Cardiac muscle cell (in vitro differentiated cells and primary cell): Measurements from ENCODE around the gene RGS7. TPM values are rescaled to one million over a fixed set of nuclear protein-coding genes. Genes with fewer than 3 reads are reported as not detected.
"Not testable (repeated sequence)": the region's sequence is repeated elsewhere in the genome, so short reads cannot be mapped to it uniquely, and the experiment has no call there.

ENCODE experiments used
- DNase-seq, 2 donors: peaks; one replicate each; pipeline versions ENCODE4 v3.0.0 to v3.0.0-alpha.2; 2010 to 2017; ENCODE audit warnings: low read depth in 1 of 2, low spot score in 1 of 2
- H3K27ac ChIP-seq: fragments of 200-600 bp; sonication (generic); 2 replicates; pipeline ENCODE4 v1.5.1; 2016
- H3K27me3 ChIP-seq: fragments of 200-600 bp; sonication (generic); 2 replicates; pipeline ENCODE4 v1.6.0; 2016; ENCODE audit warnings: control low read depth
- H3K36me3 ChIP-seq: fragments of 200-600 bp; sonication (generic); 2 replicates; pipeline ENCODE4 v1.5.1; 2016; ENCODE audit warnings: control low read depth
- H3K4me1 ChIP-seq: fragments of 200-600 bp; sonication (generic); 2 replicates; pipeline ENCODE4 v1.8.1; 2017; ENCODE audit warnings: low read depth, mild to moderate bottlenecking, mixed run types
- H3K4me3 ChIP-seq: fragments of 200-600 bp; sonication (generic); 2 replicates; pipeline ENCODE4 v1.5.1; 2016; ENCODE audit warnings: mild to moderate bottlenecking
- H3K9me3 ChIP-seq: fragments of 200-600 bp; sonication (generic); 2 replicates; pipeline ENCODE4 v1.5.1; 2017; ENCODE audit warnings: low read depth, mild to moderate bottlenecking, control low read depth
- polyA plus RNA-seq: library from polyadenylated mRNA; unstranded; fragments of >200 nt; fragmentation: Nextera tagmentation; extraction: Ambion mirVana; gene quantifications from 2 replicates; pipeline ENCODE4 v1.2.1, GENCODE V29; 2016
- total RNA-seq: library from RNA; depleted of rRNA; stranded (reverse); fragments of >200 nt; gene quantifications from 2 replicates; pipeline ENCODE4 v1.2.3, GENCODE V29; 2016
- TF ChIP-seq, protein P1 (sequence below): IDR thresholded peaks from 2 replicates; pipeline ENCODE4 v1.5.1; 2012; ENCODE audit warnings: low read depth, mild to moderate bottlenecking, low read length

The RGS7 gene
- total and polyA plus RNA-seq, 2 experiments from 2014 or later: not detected

DNA sequence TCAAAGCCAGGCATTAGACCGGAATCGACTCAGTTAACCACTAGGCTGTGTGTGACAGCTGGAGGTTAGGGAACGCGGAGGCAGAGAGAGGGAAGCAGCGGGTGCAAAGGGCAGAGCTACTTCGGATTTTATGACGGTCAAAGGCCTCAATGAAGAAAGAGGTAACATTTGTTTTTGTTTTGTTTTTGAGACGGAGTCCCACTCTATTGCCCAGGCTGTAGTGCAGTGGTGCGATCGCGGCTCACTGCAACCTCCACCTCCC lies 468.3 kb downstream of the RGS7 start:
- TF ChIP-seq, protein P1, sequence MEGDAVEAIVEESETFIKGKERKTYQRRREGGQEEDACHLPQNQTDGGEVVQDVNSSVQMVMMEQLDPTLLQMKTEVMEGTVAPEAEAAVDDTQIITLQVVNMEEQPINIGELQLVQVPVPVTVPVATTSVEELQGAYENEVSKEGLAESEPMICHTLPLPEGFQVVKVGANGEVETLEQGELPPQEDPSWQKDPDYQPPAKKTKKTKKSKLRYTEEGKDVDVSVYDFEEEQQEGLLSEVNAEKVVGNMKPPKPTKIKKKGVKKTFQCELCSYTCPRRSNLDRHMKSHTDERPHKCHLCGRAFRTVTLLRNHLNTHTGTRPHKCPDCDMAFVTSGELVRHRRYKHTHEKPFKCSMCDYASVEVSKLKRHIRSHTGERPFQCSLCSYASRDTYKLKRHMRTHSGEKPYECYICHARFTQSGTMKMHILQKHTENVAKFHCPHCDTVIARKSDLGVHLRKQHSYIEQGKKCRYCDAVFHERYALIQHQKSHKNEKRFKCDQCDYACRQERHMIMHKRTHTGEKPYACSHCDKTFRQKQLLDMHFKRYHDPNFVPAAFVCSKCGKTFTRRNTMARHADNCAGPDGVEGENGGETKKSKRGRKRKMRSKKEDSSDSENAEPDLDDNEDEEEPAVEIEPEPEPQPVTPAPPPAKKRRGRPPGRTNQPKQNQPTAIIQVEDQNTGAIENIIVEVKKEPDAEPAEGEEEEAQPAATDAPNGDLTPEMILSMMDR: no peak
- H3K9me3 ChIP-seq: no peaks in the 10 kb centered on the region
- no peak overlapping the region for H3K4me3 ChIP-seq

GRCh38 chr1:240888039-240888786 lies 468.8 kb downstream of the RGS7 start:
- no peaks in the 10 kb centered on the region for H3K4me1 ChIP-seq
- H3K36me3 ChIP-seq: no peaks in the 10 kb centered on the region
- peak in 1 of 2 donors; percentile 55 for DNase-seq
- TF ChIP-seq, protein P1: peak; percentile 11
- no peak overlapping the region for H3K4me3 ChIP-seq
- no peaks in the 10 kb centered on the region for H3K27me3 ChIP-seq
- no peaks in the 10 kb centered on the region for H3K9me3 ChIP-seq
- no peak overlapping the region for H3K27ac ChIP-seq

More for the DNA sequence above, 468.3 kb downstream of the RGS7 start:
- Histone ChIP-seq H3K27ac (no peak overlapping the region), H3K4me1 (no peaks in the 10 kb centered on the region), H3K27me3 (no peaks in the 10 kb centered on the region), H3K36me3 (no peaks in the 10 kb centered on the region)
- no peak for DNase-seq

DNA sequence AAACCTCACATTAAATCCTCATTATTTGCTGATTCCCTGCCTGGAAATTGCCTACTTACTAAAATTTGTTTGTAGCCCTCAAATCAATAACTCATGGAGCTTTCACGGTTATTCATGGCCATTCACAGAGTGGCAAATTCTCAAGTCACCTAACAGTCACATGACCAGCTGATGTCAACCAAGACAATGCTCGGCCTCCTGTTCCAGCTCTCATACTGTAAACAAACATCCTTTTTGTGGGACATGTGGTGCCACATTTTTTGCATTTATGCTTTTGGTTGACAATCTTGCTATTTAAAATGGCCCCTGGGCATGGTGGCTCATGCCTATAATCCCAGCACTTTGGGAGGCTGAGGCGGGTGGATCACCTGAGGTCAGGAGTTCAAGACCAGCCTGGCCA lies 473.5 kb downstream of the RGS7 start:
- TF ChIP-seq, protein P1: no peak
- H3K4me3 ChIP-seq: no peak overlapping the region
- H3K27ac ChIP-seq: no peak overlapping the region
- no peaks in the 10 kb centered on the region for H3K4me1 ChIP-seq
- H3K9me3 ChIP-seq: no peaks in the 10 kb centered on the region
- no peak for DNase-seq
- no peaks in the 10 kb centered on the region for H3K27me3 ChIP-seq
- no peaks in the 10 kb centered on the region for H3K36me3 ChIP-seq

DNA sequence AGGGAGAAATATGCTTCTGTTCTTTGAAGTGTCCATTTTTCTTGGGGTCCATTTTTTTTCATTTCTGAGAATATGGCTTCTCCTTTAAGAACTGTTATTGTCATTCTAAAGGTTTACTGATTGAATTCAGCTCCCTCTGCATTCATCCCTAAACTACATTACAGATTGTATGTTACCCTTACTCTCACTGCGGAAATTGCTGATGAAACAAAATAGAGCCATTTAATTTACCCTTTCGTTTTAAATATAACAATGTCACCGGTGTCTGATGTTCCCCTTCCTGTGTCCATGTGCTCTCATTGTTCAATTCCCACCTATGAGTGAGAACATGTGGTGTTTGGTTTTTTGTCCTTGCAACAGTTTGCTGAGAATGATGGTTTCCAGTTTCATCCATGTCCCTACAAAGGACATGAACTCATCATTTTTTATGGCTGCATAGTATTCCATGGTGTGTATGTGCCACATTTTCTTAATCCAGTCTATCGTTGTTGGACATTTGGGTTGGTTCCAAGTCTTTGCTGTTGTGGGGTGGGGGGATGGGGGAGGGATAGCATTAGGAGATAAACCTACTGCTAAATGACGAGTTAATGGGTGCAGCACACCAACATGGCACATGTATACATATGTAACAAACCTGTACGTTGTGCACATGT lies 474.2 kb downstream of the RGS7 start:
- DNase-seq, H3K27me3 ChIP-seq, H3K27ac ChIP-seq, H3K4me3 ChIP-seq, H3K36me3 ChIP-seq, H3K4me1 ChIP-seq, H3K9me3 ChIP-seq: not testable (repeated sequence)

- H3K4me3 ChIP-seq: no peak overlapping the region
These were observed 478.4 kb downstream of the RGS7 start for GRCh38 chr1:240878631-240879030.

DNA sequence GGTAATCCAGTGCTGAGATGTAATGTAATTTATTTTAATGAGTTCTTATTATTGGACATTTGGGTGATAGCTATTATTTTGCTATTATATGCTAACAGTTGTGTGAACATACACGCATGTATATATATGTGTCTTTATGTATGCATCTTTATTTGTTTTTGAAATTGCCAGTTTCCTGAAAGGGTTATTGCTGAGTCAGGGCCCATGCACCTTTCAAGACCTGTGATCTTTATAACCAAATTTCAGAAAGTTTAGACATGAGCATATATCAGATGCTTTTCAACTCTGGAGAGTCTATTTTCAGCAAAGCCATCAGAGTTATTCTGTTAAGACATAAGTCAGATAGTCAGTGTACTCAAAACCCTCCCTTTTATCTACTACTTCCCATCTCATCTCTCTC lies 479.4 kb downstream of the RGS7 start:
- H3K36me3 ChIP-seq: no peaks in the 10 kb centered on the region
- no peaks in the 10 kb centered on the region for H3K4me1 ChIP-seq
- no peaks in the 10 kb centered on the region for H3K9me3 ChIP-seq
- H3K27me3 ChIP-seq: no peaks in the 10 kb centered on the region
- no peak overlapping the region for H3K27ac ChIP-seq
- TF ChIP-seq, protein P1: no peak
- no peak overlapping the region for H3K4me3 ChIP-seq
- no peak for DNase-seq

More at GRCh38 chr1:240878631-240879030, 478.4 kb downstream of the RGS7 start:
- no peak for DNase-seq
- H3K27me3 ChIP-seq: no peaks in the 10 kb centered on the region
- H3K36me3 ChIP-seq: no peaks in the 10 kb centered on the region
- H3K4me1 ChIP-seq: no peaks in the 10 kb centered on the region
- TF ChIP-seq, protein P1: no peak
- no peak overlapping the region for H3K27ac ChIP-seq
- H3K9me3 ChIP-seq: no peaks in the 10 kb centered on the region
